Measurements from ENCODE around the gene FAM174A.

GRCh38 chr5:100553209-100553608 is 18.0 kb downstream of the FAM174A start:
- no peak for TF ChIP-seq ZNF384 (IDR thresholded peaks at IDR 0.05; ENCODE audit: low read depth, low read length)
- TF ChIP-seq CTCF (IDR thresholded peaks at IDR 0.05 in 2 of 3, conservative IDR thresholded peaks at IDR 0.05 in 1 of 3; ENCODE audit: insufficient read depth in 2 of 3, low read depth in 1 of 3, low read length in 3 of 3), result no peak
- no peak for TF ChIP-seq KDM5B (IDR thresholded peaks at IDR 0.05; ENCODE audit: insufficient replicate concordance, low read depth, low read length)
- no peak for TF ChIP-seq TAF1 (IDR thresholded peaks at IDR 0.05; ENCODE audit: control insufficient read depth, extremely low read depth, insufficient read depth, low read length, severe bottlenecking)
- no peak for TF ChIP-seq ZNF780A (CRISPR knock-in tag; IDR thresholded peaks at IDR 0.05)
- TF ChIP-seq AFF4 (CRISPR knock-in tag; IDR thresholded peaks at IDR 0.05), result no peak
- TF ChIP-seq USF2 (CRISPR knock-in tag; IDR thresholded peaks at IDR 0.05), result no peak
- no peak for TF ChIP-seq ZNF318 (IDR thresholded peaks at IDR 0.05; ENCODE audit: borderline replicate concordance in 1 of 2, low read depth in 1 of 2)
- TF ChIP-seq ETS1 (conservative IDR thresholded peaks at IDR 0.05; ENCODE audit: control insufficient read depth, low read depth, low read length), result no peak
- no peak for TF ChIP-seq CSDE1 (IDR thresholded peaks at IDR 0.05)
